WTC11 (cell line): ENCODE results near the gene SH3BP4. TPM values are rescaled to one million over a fixed set of nuclear protein-coding genes. Genes with fewer than 3 reads are reported as not detected.

Source experiments
- ATAC-seq: fragments of 200-7000 bp; cut with Tn5 transposase; 2 replicates; pipeline ENCODE4 v1.10.0; 2021; ENCODE audit warnings: mild to moderate bottlenecking, moderate library complexity
- CTCF ChIA-PET: fragments of 300-600 bp; sonication (Branson Sonifier 250); formaldehyde crosslinking; loops from one replicate; lab custom pipeline; 2021; ENCODE audit warnings: antibody characterized with exemption; lab: Charles Lee
- POLR2A ChIA-PET: fragments of 350-600 bp; sonication (Branson Sonifier 250); formaldehyde crosslinking; loops from one replicate; lab custom pipeline; 2021; ENCODE audit warnings: antibody characterized with exemption; lab: Charles Lee
- DNase-seq: peaks from one replicate; pipeline ENCODE4 v3.0.0; 2021; ENCODE audit warnings: low spot score
- H3K27ac Mint-ChIP-seq: 2 replicates; pipeline ENCODE4 v1.8.0; 2021; ENCODE audit warnings: mixed read lengths
- H3K27me3 Mint-ChIP-seq: 2 replicates; pipeline ENCODE4 v1.8.0; 2021; ENCODE audit warnings: low read depth, mild to moderate bottlenecking, moderate library complexity, mixed read lengths
- H3K36me3 Mint-ChIP-seq: 2 replicates; pipeline ENCODE4 v1.8.0; 2021; ENCODE audit warnings: mixed read lengths
- H3K4me1 Mint-ChIP-seq: 2 replicates; pipeline ENCODE4 v1.8.0; 2022; ENCODE audit warnings: mixed read lengths
- H3K4me3 Mint-ChIP-seq: 2 replicates; pipeline ENCODE4 v1.8.0; 2021; ENCODE audit warnings: mild to moderate bottlenecking, moderate library complexity, mixed read lengths
- H3K9me3 Mint-ChIP-seq: 2 replicates; pipeline ENCODE4 v1.8.0; 2021; ENCODE audit warnings: mixed read lengths
- FOXP1 ChIP-seq: sonication (generic); formaldehyde crosslinking; IDR thresholded peaks from 2 replicates; pipeline ENCODE4 v1.8.0; 2022; ENCODE audit warnings: missing genetic modification reagents, mild to moderate bottlenecking, moderate library complexity, borderline replicate concordance
- GRHL2 ChIP-seq: fragments of 250-450 bp; sonication (Bioruptor Pico); IDR thresholded peaks from 2 replicates; pipeline ENCODE4 v1.8.0; 2022; ENCODE audit warnings: mild to moderate bottlenecking, moderate library complexity; ENCODE audit not compliant: insufficient replicate concordance, severe bottlenecking
- IRF2 ChIP-seq: sonication (generic); formaldehyde crosslinking; IDR thresholded peaks from 2 replicates; pipeline ENCODE4 v1.8.0; 2022; ENCODE audit warnings: low read depth, missing genetic modification reagents, borderline replicate concordance
- JAZF1 ChIP-seq: fragments of 250-450 bp; sonication (Bioruptor Pico); IDR thresholded peaks from 2 replicates; pipeline ENCODE4 v1.9.0; 2021; ENCODE audit warnings: moderate library complexity, mild to moderate bottlenecking, inconsistent platforms
- MXD4 ChIP-seq: fragments of 250-450 bp; sonication (Bioruptor Pico); IDR thresholded peaks from 2 replicates; pipeline ENCODE4 v1.8.0; 2021; ENCODE audit warnings: mild to moderate bottlenecking, moderate library complexity, borderline replicate concordance
- NFYB ChIP-seq: sonication (generic); formaldehyde crosslinking; conservative IDR thresholded peaks from 2 replicates; pipeline ENCODE4 v1.8.0; 2022; ENCODE audit warnings: low read depth, missing genetic modification reagents
- OVOL2 ChIP-seq: fragments of 250-450 bp; sonication (Bioruptor Pico); IDR thresholded peaks from 2 replicates; pipeline ENCODE4 v1.9.0; 2021; ENCODE audit warnings: mild to moderate bottlenecking, borderline replicate concordance
- ZNF121 ChIP-seq: sonication (generic); formaldehyde crosslinking; IDR thresholded peaks from 2 replicates; pipeline ENCODE4 v1.8.0; 2023; ENCODE audit warnings: missing genetic modification reagents
- ZNF263 ChIP-seq: sonication (generic); formaldehyde crosslinking; IDR thresholded peaks from 2 replicates; pipeline ENCODE4 v1.8.1; 2022; ENCODE audit warnings: low read depth, mild to moderate bottlenecking, moderate library complexity, missing genetic modification reagents
- total RNA-seq: library from RNA; stranded (reverse); gene quantifications from 3 replicates; pipeline ENCODE4 v1.2.3, GENCODE V29; 2021
- TF ChIP-seq, protein P1 (sequence below): sonication (generic); formaldehyde crosslinking; IDR thresholded peaks from 2 replicates; pipeline ENCODE4 v1.8.0; 2022; ENCODE audit warnings: mild to moderate bottlenecking, missing genetic modification reagents
- TF ChIP-seq, protein P2 (sequence below): sonication (generic); formaldehyde crosslinking; IDR thresholded peaks from 2 replicates; pipeline ENCODE4 v1.8.0; 2023; ENCODE audit warnings: missing genetic modification reagents, mild to moderate bottlenecking, borderline replicate concordance
- TF ChIP-seq, protein P3 (sequence below): sonication (generic); formaldehyde crosslinking; IDR thresholded peaks from 2 replicates; pipeline ENCODE4 v1.8.1; 2022; ENCODE audit warnings: mild to moderate bottlenecking, missing genetic modification reagents, moderate library complexity, borderline replicate concordance
- TF ChIP-seq, protein P4 (sequence below): sonication (generic); formaldehyde crosslinking; IDR thresholded peaks from 2 replicates; pipeline ENCODE4 v1.8.0; 2022; ENCODE audit warnings: mild to moderate bottlenecking, missing genetic modification reagents
- TF ChIP-seq, protein P5 (sequence below): sonication (generic); formaldehyde crosslinking; IDR thresholded peaks from 2 replicates; pipeline ENCODE4 v1.8.0; 2023; ENCODE audit warnings: mild to moderate bottlenecking, missing genetic modification reagents
- TF ChIP-seq, protein P6 (sequence below): fragments of 250-450 bp; sonication (Bioruptor Pico); IDR thresholded peaks from 2 replicates; pipeline ENCODE4 v1.8.0; 2021; ENCODE audit warnings: mild to moderate bottlenecking
- TF ChIP-seq, protein P7 (sequence below): sonication (generic); formaldehyde crosslinking; IDR thresholded peaks from 2 replicates; pipeline ENCODE4 v1.8.1; 2023; ENCODE audit warnings: mild to moderate bottlenecking, moderate library complexity, missing genetic modification reagents

Gene SH3BP4
- total RNA-seq, 1 experiment from 2014 or later, result 44.4 TPM

DNA sequence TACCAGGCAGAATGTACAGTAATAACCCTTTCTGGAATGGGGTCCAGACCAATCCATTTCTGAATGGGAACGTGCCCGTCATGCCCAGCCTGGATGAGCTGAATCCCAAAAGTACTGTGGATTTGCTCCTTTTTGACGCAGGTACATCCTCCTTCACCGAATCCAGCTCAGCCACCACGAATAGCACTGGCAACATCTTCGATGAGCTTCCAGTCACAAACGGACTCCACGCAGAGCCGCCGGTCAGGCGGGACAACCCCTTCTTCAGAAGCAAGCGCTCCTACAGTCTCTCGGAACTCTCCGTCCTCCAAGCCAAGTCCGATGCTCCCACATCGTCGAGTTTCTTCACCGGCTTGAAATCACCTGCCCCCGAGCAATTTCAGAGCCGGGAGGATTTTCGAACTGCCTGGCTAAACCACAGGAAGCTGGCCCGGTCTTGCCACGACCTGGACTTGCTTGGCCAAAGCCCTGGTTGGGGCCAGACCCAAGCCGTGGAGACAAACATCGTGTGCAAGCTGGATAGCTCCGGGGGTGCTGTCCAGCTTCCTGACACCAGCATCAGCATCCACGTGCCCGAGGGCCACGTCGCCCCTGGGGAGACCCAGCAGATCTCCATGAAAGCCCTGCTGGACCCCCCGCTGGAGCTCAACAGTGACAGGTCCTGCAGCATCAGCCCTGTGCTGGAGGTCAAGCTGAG is 89.6 kb downstream of the SH3BP4 start:
- H3K36me3 Mint-ChIP-seq, result peaks cover 49% of the 10 kb centered on the region
- ATAC-seq, result no peak
- CTCF ChIA-PET, result no interaction called here

DNA sequence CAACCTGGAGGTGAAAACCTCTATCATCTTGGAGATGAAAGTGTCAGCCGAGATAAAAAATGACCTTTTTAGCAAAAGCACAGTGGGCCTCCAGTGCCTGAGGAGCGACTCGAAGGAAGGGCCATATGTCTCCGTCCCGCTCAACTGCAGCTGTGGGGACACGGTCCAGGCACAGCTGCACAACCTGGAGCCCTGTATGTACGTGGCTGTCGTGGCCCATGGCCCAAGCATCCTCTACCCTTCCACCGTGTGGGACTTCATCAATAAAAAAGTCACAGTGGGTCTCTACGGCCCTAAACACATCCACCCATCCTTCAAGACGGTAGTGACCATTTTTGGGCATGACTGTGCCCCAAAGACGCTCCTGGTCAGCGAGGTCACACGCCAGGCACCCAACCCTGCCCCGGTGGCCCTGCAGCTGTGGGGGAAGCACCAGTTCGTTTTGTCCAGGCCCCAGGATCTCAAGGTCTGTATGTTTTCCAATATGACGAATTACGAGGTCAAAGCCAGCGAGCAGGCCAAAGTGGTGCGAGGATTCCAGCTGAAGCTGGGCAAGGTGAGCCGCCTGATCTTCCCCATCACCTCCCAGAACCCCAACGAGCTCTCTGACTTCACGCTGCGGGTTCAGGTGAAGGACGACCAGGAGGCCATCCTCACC is 90.2 kb downstream of the SH3BP4 start:
- H3K27ac Mint-ChIP-seq, result no peak overlapping the region
- H3K9me3 Mint-ChIP-seq, result no peaks in the 10 kb centered on the region
- H3K4me1 Mint-ChIP-seq, result peaks cover 16% of the 10 kb centered on the region
- H3K36me3 Mint-ChIP-seq, result peaks cover 56% of the 10 kb centered on the region
- CTCF ChIA-PET, result no interaction called here
- POLR2A ChIA-PET, result no interaction called here
- H3K27me3 Mint-ChIP-seq, result no peaks in the 10 kb centered on the region
- no peak for ATAC-seq
- DNase-seq, result no peak
- no peak overlapping the region for H3K4me3 Mint-ChIP-seq
- TF ChIP-seq, protein P1, sequence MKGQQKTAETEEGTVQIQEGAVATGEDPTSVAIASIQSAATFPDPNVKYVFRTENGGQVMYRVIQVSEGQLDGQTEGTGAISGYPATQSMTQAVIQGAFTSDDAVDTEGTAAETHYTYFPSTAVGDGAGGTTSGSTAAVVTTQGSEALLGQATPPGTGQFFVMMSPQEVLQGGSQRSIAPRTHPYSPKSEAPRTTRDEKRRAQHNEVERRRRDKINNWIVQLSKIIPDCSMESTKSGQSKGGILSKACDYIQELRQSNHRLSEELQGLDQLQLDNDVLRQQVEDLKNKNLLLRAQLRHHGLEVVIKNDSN, result no peak
- TF ChIP-seq GRHL2 (no peak), FOXP1 (CRISPR knock-in tag) (no peak), ZNF121 (CRISPR knock-in tag) (no peak)
- TF ChIP-seq, protein P2, sequence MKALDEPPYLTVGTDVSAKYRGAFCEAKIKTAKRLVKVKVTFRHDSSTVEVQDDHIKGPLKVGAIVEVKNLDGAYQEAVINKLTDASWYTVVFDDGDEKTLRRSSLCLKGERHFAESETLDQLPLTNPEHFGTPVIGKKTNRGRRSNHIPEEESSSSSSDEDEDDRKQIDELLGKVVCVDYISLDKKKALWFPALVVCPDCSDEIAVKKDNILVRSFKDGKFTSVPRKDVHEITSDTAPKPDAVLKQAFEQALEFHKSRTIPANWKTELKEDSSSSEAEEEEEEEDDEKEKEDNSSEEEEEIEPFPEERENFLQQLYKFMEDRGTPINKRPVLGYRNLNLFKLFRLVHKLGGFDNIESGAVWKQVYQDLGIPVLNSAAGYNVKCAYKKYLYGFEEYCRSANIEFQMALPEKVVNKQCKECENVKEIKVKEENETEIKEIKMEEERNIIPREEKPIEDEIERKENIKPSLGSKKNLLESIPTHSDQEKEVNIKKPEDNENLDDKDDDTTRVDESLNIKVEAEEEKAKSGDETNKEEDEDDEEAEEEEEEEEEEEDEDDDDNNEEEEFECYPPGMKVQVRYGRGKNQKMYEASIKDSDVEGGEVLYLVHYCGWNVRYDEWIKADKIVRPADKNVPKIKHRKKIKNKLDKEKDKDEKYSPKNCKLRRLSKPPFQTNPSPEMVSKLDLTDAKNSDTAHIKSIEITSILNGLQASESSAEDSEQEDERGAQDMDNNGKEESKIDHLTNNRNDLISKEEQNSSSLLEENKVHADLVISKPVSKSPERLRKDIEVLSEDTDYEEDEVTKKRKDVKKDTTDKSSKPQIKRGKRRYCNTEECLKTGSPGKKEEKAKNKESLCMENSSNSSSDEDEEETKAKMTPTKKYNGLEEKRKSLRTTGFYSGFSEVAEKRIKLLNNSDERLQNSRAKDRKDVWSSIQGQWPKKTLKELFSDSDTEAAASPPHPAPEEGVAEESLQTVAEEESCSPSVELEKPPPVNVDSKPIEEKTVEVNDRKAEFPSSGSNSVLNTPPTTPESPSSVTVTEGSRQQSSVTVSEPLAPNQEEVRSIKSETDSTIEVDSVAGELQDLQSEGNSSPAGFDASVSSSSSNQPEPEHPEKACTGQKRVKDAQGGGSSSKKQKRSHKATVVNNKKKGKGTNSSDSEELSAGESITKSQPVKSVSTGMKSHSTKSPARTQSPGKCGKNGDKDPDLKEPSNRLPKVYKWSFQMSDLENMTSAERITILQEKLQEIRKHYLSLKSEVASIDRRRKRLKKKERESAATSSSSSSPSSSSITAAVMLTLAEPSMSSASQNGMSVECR (CRISPR knock-in tag), result no peak
- TF ChIP-seq, protein P3, sequence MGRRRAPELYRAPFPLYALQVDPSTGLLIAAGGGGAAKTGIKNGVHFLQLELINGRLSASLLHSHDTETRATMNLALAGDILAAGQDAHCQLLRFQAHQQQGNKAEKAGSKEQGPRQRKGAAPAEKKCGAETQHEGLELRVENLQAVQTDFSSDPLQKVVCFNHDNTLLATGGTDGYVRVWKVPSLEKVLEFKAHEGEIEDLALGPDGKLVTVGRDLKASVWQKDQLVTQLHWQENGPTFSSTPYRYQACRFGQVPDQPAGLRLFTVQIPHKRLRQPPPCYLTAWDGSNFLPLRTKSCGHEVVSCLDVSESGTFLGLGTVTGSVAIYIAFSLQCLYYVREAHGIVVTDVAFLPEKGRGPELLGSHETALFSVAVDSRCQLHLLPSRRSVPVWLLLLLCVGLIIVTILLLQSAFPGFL, result no peak

More for the DNA sequence above, 89.6 kb downstream of the SH3BP4 start:
- DNase-seq, result no peak
- peaks cover 16% of the 10 kb centered on the region for H3K4me1 Mint-ChIP-seq
- no peaks in the 10 kb centered on the region for H3K27me3 Mint-ChIP-seq
- TF ChIP-seq OVOL2 (no peak), IRF2 (CRISPR knock-in tag) (no peak), GRHL2 (no peak), MXD4 (CRISPR knock-in tag) (no peak), JAZF1 (CRISPR knock-in tag) (no peak), ZNF263 (no peak), NFYB (CRISPR knock-in tag) (no peak)
- TF ChIP-seq, protein P4, sequence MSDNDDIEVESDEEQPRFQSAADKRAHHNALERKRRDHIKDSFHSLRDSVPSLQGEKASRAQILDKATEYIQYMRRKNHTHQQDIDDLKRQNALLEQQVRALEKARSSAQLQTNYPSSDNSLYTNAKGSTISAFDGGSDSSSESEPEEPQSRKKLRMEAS (CRISPR knock-in tag), result no peak
- TF ChIP-seq, protein P5, sequence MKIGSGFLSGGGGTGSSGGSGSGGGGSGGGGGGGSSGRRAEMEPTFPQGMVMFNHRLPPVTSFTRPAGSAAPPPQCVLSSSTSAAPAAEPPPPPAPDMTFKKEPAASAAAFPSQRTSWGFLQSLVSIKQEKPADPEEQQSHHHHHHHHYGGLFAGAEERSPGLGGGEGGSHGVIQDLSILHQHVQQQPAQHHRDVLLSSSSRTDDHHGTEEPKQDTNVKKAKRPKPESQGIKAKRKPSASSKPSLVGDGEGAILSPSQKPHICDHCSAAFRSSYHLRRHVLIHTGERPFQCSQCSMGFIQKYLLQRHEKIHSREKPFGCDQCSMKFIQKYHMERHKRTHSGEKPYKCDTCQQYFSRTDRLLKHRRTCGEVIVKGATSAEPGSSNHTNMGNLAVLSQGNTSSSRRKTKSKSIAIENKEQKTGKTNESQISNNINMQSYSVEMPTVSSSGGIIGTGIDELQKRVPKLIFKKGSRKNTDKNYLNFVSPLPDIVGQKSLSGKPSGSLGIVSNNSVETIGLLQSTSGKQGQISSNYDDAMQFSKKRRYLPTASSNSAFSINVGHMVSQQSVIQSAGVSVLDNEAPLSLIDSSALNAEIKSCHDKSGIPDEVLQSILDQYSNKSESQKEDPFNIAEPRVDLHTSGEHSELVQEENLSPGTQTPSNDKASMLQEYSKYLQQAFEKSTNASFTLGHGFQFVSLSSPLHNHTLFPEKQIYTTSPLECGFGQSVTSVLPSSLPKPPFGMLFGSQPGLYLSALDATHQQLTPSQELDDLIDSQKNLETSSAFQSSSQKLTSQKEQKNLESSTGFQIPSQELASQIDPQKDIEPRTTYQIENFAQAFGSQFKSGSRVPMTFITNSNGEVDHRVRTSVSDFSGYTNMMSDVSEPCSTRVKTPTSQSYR (CRISPR knock-in tag), result no peak
- TF ChIP-seq, protein P6, sequence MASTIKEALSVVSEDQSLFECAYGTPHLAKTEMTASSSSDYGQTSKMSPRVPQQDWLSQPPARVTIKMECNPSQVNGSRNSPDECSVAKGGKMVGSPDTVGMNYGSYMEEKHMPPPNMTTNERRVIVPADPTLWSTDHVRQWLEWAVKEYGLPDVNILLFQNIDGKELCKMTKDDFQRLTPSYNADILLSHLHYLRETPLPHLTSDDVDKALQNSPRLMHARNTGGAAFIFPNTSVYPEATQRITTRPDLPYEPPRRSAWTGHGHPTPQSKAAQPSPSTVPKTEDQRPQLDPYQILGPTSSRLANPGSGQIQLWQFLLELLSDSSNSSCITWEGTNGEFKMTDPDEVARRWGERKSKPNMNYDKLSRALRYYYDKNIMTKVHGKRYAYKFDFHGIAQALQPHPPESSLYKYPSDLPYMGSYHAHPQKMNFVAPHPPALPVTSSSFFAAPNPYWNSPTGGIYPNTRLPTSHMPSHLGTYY (CRISPR knock-in tag), result no peak
- TF ChIP-seq, protein P7, sequence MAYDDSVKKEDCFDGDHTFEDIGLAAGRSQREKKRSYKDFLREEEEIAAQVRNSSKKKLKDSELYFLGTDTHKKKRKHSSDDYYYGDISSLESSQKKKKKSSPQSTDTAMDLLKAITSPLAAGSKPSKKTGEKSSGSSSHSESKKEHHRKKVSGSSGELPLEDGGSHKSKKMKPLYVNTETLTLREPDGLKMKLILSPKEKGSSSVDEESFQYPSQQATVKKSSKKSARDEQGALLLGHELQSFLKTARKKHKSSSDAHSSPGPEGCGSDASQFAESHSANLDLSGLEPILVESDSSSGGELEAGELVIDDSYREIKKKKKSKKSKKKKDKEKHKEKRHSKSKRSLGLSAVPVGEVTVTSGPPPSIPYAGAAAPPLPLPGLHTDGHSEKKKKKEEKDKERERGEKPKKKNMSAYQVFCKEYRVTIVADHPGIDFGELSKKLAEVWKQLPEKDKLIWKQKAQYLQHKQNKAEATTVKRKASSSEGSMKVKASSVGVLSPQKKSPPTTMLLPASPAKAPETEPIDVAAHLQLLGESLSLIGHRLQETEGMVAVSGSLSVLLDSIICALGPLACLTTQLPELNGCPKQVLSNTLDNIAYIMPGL (CRISPR knock-in tag), result no peak
- H3K27ac Mint-ChIP-seq, result no peak overlapping the region
- POLR2A ChIA-PET, result no interaction called here
- H3K9me3 Mint-ChIP-seq, result no peaks in the 10 kb centered on the region
- H3K4me3 Mint-ChIP-seq, result no peak overlapping the region
